ENCODE data around the gene ARID1A.
A peak's percentile ranks its signal among the peaks of the same experiment; 100 is the strongest.
"Not testable (repeated sequence)": the region's sequence is repeated elsewhere in the genome, so short reads cannot be mapped to it uniquely, and the experiment has no call there.

The ARID1A gene

DNA sequence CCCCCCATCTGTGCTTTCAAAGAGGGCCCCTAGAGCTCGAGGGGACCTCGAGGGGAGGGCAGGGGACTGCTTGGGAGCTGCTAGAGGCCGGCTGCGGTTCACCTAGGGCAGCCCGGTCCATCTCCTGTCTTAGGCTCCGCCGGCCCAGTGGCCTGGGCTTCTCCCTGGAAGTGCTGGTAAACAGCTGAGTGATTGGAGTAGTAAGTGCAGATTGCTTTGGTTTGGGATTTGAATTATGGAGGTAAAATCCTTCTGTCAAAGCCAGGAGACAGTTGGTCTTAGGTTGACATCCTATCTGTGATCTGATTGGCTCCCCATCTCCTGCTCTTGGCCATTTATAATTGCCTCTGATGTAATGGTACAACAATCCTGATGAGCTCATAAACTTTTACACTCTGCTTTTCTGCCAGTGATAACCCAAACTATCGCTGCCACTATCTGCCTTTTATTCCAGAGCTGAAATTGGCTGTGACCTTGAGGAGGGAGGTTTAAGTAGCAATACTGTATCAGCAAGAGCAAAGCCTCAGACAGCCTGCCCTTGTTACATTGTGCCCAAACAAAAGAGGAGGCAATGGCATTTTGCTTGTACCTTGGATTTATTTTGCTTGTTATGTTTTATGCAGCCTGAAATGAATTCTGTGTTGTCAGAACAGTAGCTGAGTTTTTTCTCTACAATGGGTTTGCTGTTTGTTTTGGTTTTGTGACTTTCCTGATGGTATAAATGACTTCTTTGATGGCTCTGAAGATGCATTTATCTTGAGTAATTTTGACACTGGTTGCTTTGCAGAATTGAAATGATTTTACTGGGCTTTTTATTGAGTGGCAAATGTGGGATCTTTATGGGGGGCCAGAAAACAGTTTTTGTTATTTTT is 2.4 kb downstream of the ARID1A start:
- DNase-seq (ENCODE audit: low spot score) = peak; percentile 93

GRCh38 chr1:26700711-26701110 is 4.9 kb downstream of the ARID1A start:
- DNase-seq (ENCODE audit: low spot score) = no peak

DNA sequence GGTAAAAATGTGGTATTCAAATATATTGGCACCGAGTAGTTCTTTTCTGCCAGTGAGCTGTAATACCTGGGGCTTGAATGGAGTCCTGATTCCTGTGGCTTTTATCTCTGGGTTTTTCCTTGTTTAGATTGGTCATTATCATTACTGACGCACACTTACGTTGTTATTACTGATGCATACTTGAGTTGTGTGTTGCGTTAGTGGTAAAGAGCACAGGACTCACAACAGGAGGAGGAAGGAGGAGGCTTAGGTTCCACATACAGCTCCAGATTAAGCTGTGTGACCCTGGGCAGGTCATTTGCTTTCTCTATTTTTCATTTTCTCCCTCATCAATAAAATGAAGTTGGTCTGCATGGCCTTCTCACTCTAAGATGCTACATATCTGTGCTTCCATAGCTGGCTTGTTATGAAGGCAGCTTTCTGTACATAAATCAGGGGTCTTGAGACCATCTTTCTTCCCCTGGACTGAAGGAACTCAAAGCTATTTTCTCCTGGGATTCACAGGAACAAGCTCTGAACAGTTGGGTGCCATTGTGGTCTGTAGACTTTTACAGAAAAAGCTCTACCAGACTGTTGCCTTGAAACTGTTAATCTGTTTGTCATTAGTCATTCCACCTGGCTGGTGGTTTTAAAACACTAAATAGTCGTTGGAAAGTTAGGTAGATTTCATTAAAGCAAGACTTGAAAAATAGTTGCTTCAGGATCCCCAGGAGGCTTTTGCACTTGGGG is 5.6 kb downstream of the ARID1A start:
- DNase-seq (ENCODE audit: low spot score) = no peak

GRCh38 chr1:26701995-26702679 is 6.3 kb downstream of the ARID1A start:
- no peak for DNase-seq (ENCODE audit: low spot score)

- no peak for DNase-seq (ENCODE audit: low spot score)
These were observed 6.8 kb downstream of the ARID1A start for GRCh38 chr1:26702680-26703038.

- DNase-seq (ENCODE audit: low spot score) = no peak
These were observed 7.7 kb downstream of the ARID1A start for GRCh38 chr1:26703478-26703877.

- DNase-seq (ENCODE audit: low spot score) = no peak
These were observed 8.8 kb downstream of the ARID1A start for GRCh38 chr1:26704629-26705028.

GRCh38 chr1:26705227-26705626 is 9.4 kb downstream of the ARID1A start:
- not testable (repeated sequence) for DNase-seq (ENCODE audit: low spot score)

DNA sequence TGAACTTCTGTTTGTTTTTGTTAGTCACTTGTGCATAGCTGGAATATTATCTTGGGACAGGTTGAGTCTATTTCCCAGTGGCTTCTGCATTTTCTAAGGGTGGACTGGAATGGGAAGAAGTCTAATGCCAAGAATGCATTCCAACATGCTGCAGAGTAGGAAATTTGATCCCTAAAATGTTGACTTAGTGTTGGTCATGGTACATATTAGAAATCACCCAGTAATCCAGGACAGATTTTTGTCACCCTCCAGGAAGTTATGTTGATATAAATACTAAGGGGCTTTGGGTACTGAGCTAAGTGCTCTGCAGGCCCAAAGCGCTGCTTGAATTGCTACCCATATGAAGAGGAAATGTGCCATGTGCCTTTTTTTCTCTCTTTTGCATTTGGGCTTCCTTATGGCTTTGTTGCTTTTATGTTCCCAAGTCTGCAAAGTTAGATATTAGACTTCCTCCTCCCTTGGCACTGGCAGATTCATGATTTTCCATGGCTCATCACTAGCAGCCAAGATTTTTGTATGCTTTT is 10.0 kb downstream of the ARID1A start:
- peak; percentile 78 for DNase-seq (ENCODE audit: low spot score)

GRCh38 chr1:26706315-26706714 is 10.5 kb downstream of the ARID1A start:
- no peak for DNase-seq (ENCODE audit: low spot score)

DNA sequence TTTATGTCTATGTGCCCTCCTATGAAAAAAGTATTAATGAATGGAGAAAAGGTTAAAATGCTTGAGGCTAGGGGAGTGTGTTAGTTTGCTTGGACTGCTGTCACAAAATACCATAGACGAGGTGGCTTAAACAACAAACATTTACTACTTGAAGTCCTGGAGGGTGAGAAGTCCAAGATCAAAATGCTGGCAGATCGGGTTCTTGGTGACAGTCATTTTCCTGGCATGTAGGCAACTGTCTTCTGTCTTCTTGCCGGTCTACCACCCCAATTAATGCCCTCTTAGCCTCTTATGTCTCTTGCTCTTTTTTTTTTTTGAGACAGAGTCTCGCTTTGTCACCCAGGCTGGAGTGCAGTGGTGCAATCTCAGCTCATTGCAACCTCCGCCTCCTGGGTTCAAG is 15.0 kb downstream of the ARID1A start:
- no peak for DNase-seq (ENCODE audit: low spot score)

GRCh38 chr1:26711777-26712176 is 16.0 kb downstream of the ARID1A start:
- DNase-seq (ENCODE audit: low spot score) = no peak

DNA sequence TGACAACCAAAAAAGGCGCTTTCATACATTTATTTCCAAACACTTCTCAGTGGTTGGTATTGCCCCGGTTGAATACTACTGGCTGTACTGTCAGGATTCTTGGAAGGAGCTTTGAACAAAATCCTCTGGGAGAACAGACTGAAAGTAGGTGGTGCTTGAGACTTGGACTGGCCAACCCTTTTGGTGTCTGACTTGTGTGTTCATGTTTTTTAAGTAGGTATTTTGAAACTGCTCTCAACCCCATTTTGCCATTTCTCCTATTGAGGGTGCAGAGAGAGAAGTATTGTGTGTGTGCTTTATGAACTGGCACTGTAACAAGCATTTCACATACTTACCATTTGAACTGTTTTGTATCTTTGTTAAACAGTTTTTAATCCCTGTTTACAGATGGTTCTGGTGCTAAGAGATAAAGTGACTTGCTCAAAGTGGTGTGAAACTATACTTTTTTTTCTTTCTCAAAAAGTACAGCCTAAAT is 21.2 kb downstream of the ARID1A start:
- DNase-seq (ENCODE audit: low spot score) = no peak

DNA sequence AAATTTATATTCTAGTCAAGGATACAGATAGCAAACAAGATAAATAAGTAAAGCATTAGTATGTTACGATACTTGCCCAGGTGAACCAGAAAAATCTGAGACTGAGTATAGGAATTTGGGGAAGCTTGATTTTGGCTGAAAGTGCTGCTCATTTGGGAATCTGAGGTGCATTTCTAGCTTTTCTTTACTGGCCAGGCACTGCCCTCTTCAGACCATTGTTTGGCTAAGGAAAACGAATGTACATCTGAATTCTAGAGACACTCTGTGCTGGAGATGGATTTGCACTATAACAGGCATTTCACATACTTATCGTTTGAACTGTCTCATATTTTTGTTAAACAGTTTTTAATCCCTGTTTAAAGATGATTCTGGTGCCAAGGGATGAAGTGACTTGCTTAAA is 23.4 kb downstream of the ARID1A start:
- no peak for DNase-seq (ENCODE audit: low spot score)

- DNase-seq (ENCODE audit: low spot score) = no peak
These were observed 26.0 kb downstream of the ARID1A start for GRCh38 chr1:26721669-26722355.

DNA sequence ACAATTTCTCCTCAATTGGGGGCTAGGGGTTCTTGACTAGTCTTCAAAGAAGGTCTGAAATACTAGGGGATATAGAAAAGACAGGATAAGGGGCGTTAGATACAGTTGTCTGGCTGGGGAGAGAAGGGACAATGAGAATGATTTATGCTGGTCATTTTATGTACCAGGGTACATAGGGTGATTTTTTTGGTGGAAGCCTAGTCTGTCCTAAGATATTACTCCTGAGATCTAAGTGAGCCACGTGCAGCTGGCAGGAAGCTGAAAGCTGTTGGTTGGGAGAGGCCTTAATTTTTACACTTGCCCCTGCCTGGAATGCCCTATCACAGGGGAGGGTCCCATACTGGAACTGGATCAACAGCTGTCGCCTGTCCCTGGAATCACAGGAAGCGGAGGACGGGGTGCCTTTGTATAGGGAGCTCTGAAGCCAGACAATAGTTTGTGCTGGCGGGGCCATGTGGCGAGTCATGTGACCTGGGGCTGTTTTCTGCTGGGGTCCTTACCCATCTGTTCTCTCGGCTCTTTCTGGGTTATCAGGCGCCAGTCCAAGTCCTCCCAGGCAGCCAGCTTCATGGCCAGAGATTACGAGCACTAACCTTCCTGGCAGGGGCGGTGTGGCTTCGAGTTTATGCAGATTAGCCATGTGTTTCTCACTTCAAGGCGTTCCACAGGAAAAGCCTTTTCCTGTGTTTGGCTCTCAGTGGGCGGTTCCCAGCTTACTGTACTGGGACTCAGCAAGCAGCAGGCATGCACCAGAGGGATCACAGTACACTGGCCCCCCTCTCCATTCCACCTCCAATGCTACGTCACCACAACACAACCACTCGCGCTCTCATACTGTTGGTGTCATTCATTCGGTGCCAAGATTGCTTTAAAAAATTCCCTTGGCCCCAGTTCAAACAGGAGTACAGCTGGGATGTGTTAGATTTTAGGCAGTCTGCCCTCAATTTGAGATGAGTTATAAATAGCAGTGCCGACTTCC is 27.5 kb downstream of the ARID1A start:
- peak; percentile 97 for DNase-seq (ENCODE audit: low spot score)

DNA sequence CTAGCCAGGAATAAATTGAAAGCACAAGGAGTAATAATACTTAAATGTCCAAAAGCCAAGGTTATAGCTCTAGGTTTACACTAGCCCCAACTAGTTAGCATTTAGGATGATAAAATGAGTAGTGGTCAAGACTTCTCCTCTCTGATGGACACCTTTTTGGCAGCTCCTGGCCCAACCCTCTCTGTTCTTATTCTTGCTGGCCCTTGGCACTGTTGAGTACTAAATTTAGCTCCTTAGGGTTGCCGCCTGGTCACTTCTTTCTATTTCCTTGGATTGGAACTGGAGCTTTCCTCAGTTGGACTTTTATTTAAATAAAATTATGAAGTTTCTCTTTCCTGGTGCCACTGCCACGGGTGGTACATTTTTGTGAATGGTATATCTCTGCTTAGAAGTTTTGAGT is 28.3 kb downstream of the ARID1A start:
- no peak for DNase-seq (ENCODE audit: low spot score)

DNA sequence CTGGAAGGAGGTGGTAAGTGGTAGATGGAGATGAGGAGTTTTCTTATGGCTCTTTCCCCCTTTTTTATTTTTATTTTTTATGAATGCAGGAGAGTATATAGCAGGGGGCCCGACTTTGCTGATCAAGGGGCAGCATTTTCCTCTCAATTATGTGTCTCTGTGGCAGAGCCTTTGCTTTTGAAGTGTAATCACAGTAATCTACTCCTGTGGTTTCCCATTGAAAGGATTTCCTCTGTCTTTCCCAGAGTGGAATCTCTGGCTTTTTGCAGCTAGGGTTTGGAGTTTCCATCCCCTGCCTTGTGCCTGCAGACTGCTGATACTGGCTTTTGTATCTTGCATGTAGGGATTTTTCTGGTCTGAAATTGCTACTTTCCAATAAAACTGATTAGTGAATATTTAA is 29.1 kb downstream of the ARID1A start:
- no peak for DNase-seq (ENCODE audit: low spot score)

- not testable (repeated sequence) for DNase-seq (ENCODE audit: low spot score)
These were observed 30.1 kb downstream of the ARID1A start for GRCh38 chr1:26725904-26726303.

- no peak for DNase-seq (ENCODE audit: low spot score)
These were observed 31.0 kb downstream of the ARID1A start for GRCh38 chr1:26726784-26727183.

DNA sequence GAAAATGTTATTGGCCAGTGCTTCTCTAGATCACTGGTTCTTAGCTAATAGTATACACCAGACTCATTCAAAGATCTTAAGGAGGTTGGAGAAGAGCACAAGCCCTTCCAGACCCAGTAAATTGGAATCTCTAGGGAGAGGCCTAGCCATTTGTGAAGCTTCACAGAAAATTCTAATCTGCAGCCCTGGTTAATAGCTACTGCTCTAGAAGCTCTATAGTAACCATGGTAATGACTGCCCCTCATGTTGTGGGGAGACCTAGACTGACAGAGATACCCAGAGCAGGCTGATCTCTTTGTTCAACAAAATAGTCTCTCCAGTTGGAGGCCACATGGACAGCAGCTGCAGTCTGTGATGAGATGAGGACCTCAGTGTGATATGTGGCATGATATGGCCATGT is 31.7 kb downstream of the ARID1A start:
- no peak for DNase-seq (ENCODE audit: low spot score)
